ENCODE measurements around the gene TOMT. TPM values are rescaled to one million over a fixed set of nuclear protein-coding genes. Genes with fewer than 3 reads are reported as not detected.

Gene TOMT, protein sequence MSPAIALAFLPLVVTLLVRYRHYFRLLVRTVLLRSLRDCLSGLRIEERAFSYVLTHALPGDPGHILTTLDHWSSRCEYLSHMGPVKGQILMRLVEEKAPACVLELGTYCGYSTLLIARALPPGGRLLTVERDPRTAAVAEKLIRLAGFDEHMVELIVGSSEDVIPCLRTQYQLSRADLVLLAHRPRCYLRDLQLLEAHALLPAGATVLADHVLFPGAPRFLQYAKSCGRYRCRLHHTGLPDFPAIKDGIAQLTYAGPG
- not detected for polyA plus RNA-seq (ENCODE audit: insufficient read length in 3 of 3)

DNA sequence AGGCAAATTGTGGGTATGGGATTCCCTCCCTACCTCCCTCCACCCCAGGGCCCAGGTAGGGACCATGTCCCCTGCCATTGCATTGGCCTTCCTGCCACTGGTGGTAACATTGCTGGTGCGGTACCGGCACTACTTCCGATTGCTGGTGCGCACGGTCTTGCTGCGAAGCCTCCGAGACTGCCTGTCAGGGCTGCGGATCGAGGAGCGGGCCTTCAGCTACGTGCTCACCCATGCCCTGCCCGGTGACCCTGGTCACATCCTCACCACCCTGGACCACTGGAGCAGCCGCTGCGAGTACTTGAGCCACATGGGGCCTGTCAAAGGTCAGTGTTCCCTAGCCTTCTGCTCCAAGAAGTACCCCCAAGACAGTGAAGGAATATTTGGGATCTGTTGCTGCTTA is at the start of gene TOMT:
Gene TOMT, plus strand, starts transcription at position 37 of the 400 bp plus-strand sequence. Its CDS starts 28 bp downstream, at position 65.
- no peak for DNase-seq (ENCODE audit: low read depth in 3 of 3, low spot score in 2 of 3)

DNA sequence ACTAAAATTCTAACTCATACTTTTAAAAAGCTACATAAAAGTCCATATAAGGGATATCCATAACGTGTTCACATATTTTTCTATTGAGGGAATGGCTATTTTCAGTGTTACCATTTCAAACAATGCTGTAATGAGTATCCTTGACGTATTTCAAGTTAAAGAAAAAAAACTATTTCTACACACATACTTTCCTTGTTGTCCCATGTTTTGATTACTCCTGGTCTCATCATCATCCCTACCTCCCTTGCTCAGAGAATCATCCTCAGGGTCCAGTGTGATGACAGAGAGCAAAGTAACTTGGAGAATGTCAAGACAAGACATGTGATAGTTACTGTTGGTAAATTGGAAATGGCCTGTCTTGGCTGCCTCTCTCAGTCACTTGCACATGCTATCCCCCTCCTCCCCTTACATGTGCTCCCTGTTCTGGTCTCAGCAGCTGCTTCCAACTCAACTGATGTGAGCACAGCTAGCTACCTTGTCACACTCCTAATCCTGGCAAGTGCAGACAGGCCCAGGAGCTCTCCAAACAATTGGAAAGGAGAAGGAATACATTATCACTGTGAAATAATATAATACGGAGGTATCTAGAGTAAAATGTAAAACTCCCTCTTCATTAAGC is 47.2 kb upstream of the TOMT start:
- DNase-seq (ENCODE audit: low read depth in 3 of 3, low spot score in 2 of 3): no peak

DNA sequence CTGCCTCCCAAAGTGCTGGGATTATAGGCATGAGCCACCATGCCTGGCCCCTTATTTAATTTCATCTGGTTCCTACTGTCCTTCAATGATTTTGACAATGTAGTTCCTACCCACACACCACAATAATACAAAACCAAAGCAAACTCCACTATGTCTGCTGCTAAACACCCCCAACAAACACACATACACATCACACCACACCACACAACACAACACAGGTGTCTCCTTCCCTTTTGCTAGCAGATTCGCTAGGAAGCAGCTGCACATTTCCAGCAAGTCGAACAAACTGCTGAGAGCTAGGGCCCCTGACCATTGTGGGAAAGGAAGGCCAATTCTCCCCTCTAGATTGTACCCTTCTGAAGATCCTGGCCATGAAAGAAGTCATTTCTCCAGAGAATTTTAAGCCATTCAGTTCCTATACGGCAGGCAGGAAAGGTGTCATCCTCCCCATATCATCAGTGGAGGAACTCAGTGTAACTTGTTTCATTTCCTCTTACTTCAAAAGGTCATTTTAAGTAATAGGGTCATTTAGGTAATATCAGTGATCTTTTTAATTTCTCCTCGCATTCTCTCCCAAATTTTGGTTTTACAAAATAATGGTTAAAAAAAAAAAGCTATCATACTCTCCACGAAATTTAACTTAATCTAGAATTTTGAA is 43.9 kb upstream of the TOMT start:
- DNase-seq (ENCODE audit: low read depth in 3 of 3, low spot score in 2 of 3): no peak

DNA sequence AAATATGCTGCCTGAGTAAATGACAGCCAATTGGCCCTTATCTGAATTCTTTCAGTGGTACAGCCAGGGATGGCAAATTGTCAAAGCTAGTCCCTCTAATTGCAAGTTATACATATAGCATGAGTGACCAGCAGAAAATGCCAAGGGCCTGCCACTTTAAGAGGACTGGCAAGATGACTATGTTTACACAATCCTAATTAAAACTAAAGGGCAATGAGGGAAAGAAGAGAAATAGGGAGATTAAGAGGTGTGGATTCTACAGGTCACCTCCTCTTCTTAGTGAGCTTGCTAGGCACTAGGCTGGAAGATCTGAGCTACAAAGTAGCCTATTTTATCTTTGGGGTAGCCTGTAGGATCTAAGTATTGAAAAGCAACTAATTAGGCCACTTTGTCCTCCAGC is 38.9 kb upstream of the TOMT start:
- no peak for DNase-seq (ENCODE audit: low read depth in 3 of 3, low spot score in 2 of 3)

DNA sequence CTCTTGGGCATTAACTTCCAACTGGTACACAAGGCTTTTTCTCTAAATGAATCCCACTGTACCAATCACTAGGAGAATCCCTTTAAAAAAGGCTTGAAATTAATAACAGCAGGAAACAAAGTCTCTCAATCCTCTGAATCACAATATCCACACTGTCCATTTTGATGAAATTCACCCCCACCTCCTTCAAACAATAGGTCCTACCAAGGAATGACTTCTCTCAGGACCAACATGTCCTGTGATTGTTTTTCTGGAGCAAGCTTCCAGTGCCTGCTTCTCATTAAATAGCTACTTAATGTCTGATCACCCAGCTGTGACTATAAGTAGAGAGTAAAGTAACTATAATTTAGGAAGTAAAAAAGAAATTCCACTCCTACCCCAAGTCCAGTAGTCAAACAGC is 38.5 kb upstream of the TOMT start:
- DNase-seq (ENCODE audit: low read depth in 3 of 3, low spot score in 2 of 3): no peak

DNA sequence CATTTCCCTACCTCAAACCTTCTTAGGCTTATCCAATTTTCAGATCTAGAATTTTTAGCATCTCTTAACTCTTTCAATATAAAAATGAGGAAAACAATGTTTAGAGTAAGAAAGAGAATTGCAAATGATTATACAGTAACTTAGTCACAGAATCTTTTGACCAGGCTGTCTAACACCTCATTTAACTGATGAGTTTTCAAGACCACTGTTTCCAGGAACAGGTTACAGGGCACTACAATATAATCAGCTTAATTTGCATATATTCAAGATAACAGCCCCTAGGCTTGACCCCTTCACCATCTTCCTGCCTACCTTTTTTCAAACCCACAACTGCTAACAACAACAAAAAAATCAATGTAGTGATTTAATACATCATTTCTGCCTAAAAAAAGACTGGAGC is 38.0 kb upstream of the TOMT start:
- DNase-seq (ENCODE audit: low read depth in 3 of 3, low spot score in 2 of 3): no peak

DNA sequence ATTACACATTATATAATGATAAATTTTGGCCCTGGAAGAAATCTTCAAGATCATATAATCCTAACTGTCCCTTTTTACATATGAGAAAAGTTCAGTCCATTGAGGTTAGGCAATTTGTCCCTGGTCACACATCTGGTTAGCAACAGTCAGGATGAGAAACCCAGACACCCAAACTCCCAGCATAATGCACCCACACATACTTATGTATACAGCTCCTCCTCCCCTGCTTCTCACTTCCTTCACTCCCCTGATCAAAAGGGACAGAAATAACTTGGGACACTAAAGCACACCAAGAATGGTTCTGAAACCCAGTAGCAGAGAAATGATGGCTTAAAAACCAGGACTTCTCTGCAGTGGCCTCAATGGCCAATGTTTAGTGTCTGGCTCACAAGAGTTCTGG is 36.5 kb upstream of the TOMT start:
- DNase-seq (ENCODE audit: low read depth in 3 of 3, low spot score in 2 of 3): no peak

DNA sequence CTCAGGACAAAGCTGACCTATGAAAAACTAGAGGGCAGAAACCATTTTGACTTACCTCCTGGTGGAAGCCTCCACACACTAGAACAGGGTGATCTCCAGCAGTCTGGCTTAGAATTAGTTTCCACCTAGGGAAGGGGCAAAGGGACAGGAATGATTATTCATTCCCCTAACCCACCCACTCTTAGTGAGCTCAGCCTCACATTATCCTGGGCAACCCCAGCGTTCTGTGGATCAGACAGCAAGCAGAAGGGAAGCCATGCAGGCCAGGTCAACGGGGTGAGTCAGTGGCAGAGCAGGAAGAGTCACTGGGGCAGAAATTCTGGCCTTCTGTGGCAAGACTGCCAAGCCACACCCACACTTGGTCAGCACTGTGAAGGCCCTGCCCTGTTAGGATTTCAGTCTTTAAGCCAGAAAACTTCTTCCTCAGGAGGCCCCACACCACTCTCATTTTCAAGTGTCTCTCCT is 35.9 kb upstream of the TOMT start:
- no peak for DNase-seq (ENCODE audit: low read depth in 3 of 3, low spot score in 2 of 3)

DNA sequence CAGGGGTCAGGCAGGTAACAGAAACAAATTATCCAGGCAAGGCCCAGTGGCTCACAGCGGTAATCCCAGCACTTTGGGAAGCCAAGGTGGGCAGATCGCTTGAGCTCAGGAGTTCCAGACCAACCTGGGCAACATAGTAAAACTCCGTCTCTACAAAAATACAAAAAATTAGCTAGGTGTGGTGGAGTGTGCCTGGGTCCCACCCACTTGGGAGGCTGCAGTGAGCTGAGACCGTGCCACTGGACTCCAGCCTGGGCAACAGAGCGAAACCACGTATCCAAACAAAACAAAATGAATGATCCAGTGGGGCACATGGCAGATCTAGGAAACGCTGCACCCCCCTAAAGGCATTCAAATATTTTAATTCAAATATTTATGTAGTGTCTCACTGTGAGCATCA is 35.2 kb upstream of the TOMT start:
- no peak for DNase-seq (ENCODE audit: low read depth in 3 of 3, low spot score in 2 of 3)

DNA sequence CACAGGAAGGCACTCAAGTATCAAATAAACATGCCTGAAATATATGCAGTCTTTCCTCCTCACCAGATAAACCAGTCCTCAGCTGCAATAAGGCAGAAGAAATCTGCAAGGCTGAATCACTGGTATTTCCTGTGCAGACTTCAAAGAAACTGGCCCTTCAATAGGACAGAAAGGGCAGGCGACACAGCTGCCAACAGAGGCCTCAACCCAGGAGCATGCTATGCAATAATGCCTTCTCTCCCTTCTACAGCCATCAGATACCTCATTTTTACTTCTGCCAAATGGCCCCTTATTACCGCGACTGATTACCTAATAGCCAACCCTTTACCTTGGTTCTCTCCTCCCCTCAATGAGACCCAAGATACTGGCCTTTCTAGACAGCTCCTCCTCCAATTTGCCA is 33.4 kb upstream of the TOMT start:
- DNase-seq (ENCODE audit: low read depth in 3 of 3, low spot score in 2 of 3): no peak

DNA sequence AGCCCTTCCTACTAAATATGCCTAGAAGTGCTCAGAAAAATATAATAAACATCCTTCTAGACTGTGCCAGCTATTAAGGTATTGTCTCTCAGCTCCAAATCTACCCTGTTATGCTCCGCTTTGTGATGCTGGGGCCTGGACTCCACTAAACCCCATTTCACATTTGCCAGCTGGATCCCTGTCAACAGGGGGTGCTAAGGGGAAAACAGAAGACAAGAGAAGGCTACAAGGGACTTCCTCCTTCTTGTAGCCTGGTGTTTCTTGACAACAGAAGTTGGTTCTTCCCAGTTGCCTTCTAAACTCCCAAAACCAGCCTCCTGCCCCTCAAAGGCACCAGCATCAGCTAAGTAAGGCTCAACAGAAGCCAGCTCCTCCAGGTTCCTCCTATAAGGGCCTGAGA is 30.6 kb upstream of the TOMT start:
- DNase-seq (ENCODE audit: low read depth in 3 of 3, low spot score in 2 of 3): no peak

DNA sequence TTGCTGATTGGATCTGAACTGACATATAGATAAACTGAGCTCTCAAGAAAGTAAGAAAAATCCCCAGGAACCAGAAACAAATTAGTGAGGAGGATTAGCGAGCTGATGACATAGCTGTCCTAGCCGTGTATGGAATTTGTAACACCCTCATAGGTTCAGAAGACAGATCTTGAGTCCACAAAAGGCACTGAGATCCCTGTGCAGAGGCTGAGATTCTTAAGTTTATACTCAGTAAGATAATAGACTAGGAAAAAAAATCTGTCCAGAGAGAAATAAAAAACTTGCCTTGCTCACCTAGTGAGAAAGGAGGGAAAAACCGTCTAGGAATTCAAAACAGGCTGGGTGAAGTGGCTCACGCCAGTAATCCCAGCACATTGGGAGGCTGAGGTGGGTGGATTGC is 30.0 kb upstream of the TOMT start:
- no peak for DNase-seq (ENCODE audit: low read depth in 3 of 3, low spot score in 2 of 3)

DNA sequence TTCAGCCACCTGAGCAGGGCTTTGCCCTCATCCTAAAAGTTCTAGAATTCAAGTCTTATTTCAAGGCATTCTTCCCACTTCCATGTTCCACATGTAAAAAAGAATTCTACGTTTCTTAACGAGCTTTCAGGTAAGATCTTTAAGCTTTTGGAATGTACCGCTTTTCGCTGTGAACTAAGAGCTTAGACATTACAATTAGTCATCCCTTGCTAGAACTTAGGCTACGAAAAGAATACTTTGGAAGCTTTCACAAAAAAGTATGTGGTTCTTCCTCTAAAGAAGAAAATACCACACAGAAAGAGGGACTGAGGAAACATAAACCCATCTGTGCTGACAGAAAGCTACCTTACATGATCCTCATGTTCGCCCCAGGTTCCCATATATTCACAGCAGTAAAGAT is 27.2 kb upstream of the TOMT start:
- no peak for DNase-seq (ENCODE audit: low read depth in 3 of 3, low spot score in 2 of 3)

DNA sequence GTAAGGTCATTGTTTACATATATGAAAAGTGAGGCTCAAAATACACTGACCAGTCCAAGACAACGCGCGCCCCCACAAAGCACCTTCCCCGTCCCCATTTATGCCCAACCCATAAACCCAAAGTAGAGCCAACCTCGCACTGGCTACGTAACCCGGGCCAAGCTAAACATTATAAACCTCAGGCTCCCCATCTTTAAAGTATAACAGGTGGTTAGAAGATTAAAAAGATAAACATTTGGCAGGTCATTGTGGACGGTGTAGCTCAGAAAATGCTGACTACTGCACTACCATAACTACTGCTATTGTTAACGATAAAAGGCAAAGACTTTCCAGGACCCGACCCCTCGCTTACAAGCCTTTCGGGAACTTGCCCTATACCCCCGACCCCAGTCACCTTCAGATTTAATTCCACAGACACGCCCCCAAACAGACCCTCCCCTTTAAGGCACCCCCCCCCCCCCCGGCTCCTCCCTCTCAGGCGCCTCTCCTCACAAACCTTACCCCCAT is 25.9 kb upstream of the TOMT start:
- DNase-seq (ENCODE audit: low read depth in 3 of 3, low spot score in 2 of 3): no peak

DNA sequence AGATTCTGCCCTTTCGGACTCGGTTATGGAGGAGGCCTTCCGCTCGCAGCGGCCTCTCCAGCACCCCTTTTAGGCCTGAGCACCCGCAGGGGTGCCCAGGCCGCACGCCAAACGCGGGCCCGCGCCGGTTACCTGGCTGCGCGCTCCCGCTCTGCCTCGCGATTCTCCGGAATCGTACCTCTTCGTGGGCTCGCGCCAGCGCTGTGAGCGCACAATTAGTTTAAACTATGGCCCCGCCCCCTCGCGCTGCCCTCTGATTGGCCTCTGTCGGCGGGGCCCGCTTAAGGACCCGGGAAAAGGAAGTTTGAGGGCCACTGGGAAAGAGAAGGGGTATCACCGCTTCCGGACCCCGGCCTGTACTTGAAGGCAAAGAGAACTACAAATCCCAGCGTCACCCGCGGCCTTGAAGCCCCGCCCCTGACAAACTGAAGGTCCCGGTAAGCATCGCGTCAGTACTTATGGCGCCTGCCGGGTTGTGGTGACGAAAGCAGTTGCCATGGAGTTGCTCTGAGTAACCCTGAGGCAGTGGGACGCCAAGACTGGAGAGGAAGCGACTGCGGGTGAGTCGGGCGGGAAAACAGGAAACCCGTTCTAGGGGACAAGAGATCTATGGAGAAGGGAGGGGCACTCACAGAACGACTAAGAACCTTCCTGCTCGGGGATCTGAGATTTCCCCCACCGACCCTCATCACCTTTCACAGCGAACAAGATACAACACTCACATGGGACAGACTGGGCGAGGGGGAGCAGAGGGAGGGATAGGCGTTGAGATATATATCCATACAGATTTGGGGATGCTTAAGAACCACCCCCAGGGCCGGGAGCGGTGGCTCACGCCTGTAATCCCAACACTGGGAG is 25.2 kb upstream of the TOMT start, which contains the start of the genes LRRC51 and NUMA1:
Gene LRRC51, plus strand, starts transcription at position 525 of the 858 bp plus-strand sequence. CDS start 8,234 bp downstream, outside the sequence.
Gene NUMA1, minus strand, starts transcription at position 217 of the 858 bp plus-strand sequence. CDS start 44,599 bp downstream, outside the sequence.
- DNase-seq (ENCODE audit: low read depth in 3 of 3, low spot score in 2 of 3): peak; percentile 99 to 100 (median 99)

DNA sequence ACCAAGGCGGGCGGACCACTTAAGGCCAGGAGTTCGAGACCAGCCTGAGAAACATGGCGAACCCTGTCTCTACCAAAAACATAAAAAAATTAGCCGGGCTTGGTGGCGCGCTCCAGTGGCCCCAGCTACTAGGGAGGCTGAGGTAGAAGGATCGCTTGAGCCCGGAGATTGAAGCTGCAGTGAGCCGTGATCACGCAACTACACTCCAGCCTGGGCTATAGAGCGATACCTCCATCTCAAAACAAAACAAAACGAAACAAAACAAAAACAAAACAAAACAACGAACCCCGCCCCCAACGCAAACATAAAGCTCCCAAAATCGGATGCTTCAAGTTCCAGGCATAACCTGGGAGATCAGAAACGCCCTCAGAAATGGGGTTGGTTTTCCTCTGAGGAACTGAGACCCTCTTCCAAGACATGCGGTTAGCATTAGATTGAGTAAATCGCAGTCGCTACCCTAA is 24.5 kb upstream of the TOMT start:
- DNase-seq (ENCODE audit: low read depth in 3 of 3, low spot score in 2 of 3): no peak

DNA sequence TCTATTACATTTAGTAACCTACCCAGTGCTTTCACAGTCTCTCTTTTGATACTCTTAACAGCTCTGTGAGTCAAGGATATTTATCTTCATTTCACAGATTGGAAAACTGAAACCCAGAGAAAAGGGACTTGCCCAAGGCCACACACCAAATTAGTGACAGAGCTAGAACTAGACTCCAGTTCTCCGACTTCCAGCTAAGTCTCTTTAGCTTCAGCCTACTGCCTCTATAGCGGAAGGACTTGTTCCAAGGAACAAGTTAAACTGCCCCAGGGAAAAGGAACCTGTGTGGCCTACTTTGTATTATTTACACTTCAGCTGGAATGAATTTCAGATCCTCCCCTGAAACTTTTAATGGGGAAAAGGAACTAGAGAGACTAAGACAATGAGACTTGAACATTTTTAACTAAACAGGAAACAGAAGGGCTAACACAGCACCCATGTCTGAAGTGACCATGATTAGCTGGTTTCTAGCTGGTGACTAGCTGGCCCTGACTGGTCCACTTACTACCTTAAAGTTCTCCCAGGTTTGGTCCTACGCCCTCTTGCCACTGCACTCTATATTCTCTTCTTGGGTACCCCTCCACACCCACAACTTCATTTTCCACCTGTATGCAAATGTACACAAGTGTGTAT is 23.8 kb upstream of the TOMT start:
- DNase-seq (ENCODE audit: low read depth in 3 of 3, low spot score in 2 of 3): no peak

DNA sequence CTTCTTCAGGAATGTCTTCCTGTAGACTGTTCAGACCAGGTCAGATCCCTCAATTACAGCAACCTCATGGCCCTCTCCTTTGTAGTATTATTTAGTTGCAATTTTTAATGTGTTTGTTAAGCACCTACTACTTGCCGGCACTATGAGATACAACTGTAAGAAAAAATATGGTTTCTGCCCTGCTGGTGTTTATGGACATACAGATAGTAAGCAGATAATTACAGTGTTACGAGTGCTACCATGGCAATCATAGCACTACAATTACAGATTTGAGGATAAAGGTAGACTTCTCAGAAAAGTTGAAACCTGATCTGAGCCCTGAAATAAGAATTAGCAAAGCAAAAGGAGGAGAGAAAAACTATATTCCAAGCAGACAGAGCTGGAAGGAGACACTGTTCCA is 22.3 kb upstream of the TOMT start:
- DNase-seq (ENCODE audit: low read depth in 3 of 3, low spot score in 2 of 3): no peak

DNA sequence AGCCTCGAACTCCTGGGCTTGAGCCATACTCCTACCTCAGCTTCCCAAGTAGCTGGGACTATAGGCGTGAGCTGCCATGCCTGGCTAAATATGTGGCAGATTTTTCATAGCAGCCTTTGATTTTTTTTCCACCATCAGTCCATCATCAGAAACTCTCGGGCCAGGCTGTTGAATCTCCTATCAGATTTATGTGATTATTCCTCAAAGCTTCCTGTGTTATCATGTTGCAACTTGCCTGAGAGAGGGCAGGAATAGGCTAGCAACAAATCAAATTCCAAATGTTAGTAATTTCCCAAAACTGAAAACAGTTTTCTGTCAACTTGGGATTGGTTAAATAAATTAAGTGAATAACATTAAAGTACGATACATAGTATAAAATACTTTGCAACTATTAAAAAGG is 21.6 kb upstream of the TOMT start:
- no peak for DNase-seq (ENCODE audit: low read depth in 3 of 3, low spot score in 2 of 3)

DNA sequence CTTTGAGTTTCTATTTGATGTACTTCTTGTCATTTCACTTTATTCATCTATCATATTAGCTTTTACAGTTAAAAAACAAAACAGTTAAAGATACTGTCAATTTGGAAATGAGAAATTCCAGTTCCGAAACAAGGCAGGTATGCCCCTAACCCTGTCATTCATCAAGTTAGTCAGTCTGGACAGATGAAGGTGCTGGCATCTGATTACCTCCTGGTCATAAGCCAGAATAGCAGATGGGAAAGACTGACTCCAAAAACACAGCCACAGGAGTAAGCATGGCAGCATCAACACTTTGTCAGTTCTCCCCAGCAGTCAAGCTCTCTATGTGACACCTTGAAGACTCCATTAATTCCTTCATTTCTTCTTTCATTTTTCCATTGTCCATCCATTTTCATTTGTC is 20.8 kb upstream of the TOMT start:
- DNase-seq (ENCODE audit: low read depth in 3 of 3, low spot score in 2 of 3): no peak

Measured in right renal cortex interstitium (tissue), 3 donors.